Measurements from ENCODE around the gene ATXN1. TPM values are rescaled to one million over a fixed set of nuclear protein-coding genes. Genes with fewer than 3 reads are reported as not detected.
A peak's percentile ranks its signal among the peaks of the same experiment; 100 is the strongest.

ATXN1 gene
- total and polyA plus RNA-seq, 2 experiments from 2014 or later, result 4.8 to 9.1 TPM

DNA sequence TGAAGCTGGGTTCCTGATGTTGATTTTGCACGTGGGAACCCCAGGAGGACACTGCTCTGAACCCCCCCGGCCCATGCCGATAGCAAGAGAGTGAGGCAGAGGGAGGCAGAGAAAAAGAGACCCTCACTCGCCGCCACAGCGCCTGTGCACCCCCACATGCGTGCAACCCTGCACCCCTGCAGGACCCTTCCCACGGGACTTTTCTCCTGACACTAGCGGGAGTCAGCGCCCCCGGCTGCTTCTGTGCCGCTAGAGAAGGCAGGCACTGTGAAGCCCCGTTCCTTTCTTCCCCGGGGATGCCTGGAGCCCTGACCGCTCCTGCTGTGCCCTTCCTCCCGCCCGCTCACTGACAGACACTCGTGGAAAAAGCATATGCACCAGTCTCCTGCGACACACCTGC, 455.5 kb downstream of the ATXN1 start (continued):
- TF ChIP-seq, protein P1, sequence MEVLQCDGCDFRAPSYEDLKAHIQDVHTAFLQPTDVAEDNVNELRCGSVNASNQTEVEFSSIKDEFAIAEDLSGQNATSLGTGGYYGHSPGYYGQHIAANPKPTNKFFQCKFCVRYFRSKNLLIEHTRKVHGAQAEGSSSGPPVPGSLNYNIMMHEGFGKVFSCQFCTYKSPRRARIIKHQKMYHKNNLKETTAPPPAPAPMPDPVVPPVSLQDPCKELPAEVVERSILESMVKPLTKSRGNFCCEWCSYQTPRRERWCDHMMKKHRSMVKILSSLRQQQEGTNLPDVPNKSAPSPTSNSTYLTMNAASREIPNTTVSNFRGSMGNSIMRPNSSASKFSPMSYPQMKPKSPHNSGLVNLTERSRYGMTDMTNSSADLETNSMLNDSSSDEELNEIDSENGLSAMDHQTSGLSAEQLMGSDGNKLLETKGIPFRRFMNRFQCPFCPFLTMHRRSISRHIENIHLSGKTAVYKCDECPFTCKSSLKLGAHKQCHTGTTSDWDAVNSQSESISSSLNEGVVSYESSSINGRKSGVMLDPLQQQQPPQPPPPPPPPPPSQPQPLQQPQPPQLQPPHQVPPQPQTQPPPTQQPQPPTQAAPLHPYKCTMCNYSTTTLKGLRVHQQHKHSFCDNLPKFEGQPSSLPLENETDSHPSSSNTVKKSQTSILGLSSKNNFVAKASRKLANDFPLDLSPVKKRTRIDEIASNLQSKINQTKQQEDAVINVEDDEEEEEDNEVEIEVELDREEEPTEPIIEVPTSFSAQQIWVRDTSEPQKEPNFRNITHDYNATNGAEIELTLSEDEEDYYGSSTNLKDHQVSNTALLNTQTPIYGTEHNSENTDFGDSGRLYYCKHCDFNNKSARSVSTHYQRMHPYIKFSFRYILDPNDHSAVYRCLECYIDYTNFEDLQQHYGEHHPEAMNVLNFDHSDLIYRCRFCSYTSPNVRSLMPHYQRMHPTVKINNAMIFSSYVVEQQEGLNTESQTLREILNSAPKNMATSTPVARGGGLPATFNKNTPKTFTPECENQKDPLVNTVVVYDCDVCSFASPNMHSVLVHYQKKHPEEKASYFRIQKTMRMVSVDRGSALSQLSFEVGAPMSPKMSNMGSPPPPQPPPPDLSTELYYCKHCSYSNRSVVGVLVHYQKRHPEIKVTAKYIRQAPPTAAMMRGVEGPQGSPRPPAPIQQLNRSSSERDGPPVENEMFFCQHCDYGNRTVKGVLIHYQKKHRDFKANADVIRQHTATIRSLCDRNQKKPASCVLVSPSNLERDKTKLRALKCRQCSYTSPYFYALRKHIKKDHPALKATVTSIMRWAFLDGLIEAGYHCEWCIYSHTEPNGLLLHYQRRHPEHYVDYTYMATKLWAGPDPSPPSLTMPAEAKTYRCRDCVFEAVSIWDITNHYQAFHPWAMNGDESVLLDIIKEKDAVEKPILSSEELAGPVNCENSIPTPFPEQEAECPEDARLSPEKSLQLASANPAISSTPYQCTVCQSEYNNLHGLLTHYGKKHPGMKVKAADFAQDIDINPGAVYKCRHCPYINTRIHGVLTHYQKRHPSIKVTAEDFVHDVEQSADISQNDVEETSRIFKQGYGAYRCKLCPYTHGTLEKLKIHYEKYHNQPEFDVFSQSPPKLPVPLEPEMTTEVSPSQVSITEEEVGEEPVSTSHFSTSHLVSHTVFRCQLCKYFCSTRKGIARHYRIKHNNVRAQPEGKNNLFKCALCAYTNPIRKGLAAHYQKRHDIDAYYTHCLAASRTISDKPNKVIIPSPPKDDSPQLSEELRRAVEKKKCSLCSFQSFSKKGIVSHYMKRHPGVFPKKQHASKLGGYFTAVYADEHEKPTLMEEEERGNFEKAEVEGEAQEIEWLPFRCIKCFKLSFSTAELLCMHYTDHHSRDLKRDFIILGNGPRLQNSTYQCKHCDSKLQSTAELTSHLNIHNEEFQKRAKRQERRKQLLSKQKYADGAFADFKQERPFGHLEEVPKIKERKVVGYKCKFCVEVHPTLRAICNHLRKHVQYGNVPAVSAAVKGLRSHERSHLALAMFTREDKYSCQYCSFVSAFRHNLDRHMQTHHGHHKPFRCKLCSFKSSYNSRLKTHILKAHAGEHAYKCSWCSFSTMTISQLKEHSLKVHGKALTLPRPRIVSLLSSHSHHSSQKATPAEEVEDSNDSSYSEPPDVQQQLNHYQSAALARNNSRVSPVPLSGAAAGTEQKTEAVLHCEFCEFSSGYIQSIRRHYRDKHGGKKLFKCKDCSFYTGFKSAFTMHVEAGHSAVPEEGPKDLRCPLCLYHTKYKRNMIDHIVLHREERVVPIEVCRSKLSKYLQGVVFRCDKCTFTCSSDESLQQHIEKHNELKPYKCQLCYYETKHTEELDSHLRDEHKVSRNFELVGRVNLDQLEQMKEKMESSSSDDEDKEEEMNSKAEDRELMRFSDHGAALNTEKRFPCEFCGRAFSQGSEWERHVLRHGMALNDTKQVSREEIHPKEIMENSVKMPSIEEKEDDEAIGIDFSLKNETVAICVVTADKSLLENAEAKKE (CRISPR knock-in tag; IDR thresholded peaks at IDR 0.05), result no peak
- no peak for TF ChIP-seq CREB1 (CRISPR knock-in tag; IDR thresholded peaks at IDR 0.05; ENCODE audit: low read depth)

DNA sequence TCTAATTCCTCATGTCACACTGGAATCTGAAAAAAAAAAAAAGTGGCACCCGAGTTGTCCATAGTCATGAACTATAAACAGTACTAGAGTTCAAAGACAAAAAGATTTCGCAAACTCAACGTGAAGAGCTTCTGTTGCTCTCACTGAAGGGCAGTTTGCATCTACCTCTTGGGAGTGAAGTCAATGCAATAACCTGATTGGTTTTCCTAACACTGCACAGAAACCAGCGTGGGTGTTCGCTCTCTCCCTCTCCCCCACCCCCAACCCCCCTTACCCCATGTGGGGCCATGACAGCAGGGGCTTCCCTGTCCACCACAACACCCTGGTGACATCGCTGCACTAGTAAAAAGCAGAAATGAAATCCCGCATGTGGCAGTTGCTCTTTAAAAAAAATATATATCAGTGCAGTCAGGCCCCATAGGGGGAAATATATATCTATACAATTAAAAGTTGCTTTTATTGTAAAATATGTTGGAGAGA, 456.0 kb downstream of the ATXN1 start:
- DNase-seq (ENCODE audit: low spot score), result no peak
- Mint-ChIP-seq H3K27ac (no peak overlapping the region), H3K27me3 (ENCODE audit: insufficient read depth, low read depth, poor library complexity) (peaks cover 23% of the 10 kb centered on the region), H3K4me1 (peaks cover 49% of the 10 kb centered on the region), H3K4me3 (no peak overlapping the region; the same call in 2 of the 3 replicates), H3K9me3 (no peaks in the 10 kb centered on the region), H3K36me3 (ENCODE audit: low read depth) (no peaks in the 10 kb centered on the region)
- no peak overlapping the region for H2AFZ ChIP-seq
- H3K27ac ChIP-seq (ENCODE audit: low read depth), result no peak overlapping the region
- peaks cover 33% of the 10 kb centered on the region for H3K4me1 ChIP-seq (ENCODE audit: insufficient read depth)
- ATAC-seq, result no peak; the same call in 2 of the 3 replicates
- H3K79me2 ChIP-seq (replicated peaks; ENCODE audit: insufficient read depth), result no peaks in the 10 kb centered on the region
- H3K27me3 ChIP-seq (ENCODE audit: insufficient read depth), result no peaks in the 10 kb centered on the region
- no peaks in the 10 kb centered on the region for H3F3A ChIP-seq (replicated peaks; ENCODE audit: low read depth)
- no peaks in the 10 kb centered on the region for H3K36me3 ChIP-seq (ENCODE audit: insufficient read depth)
- no peaks in the 10 kb centered on the region for H4K20me1 ChIP-seq (replicated peaks; ENCODE audit: insufficient read depth)
- no peak overlapping the region for H3K4me3 ChIP-seq
- 0 out of 2 replicates have a peak overlapping the region, but pooled peaks have one; percentile 19 for H3K4me2 ChIP-seq
- H3K9me2 ChIP-seq (ENCODE audit: insufficient read depth), result no peaks in the 10 kb centered on the region
- TF ChIP-seq, protein P2, sequence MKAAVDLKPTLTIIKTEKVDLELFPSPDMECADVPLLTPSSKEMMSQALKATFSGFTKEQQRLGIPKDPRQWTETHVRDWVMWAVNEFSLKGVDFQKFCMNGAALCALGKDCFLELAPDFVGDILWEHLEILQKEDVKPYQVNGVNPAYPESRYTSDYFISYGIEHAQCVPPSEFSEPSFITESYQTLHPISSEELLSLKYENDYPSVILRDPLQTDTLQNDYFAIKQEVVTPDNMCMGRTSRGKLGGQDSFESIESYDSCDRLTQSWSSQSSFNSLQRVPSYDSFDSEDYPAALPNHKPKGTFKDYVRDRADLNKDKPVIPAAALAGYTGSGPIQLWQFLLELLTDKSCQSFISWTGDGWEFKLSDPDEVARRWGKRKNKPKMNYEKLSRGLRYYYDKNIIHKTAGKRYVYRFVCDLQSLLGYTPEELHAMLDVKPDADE (IDR thresholded peaks at IDR 0.05), result no peak
- TF ChIP-seq ZNF114 (CRISPR knock-in tag; IDR thresholded peaks at IDR 0.05) (no peak), EZH2phosphoT487 (IDR thresholded peaks at IDR 0.05; ENCODE audit: unreplicated experiment) (no peak), NANOG (IDR thresholded peaks at IDR 0.05; ENCODE audit: borderline replicate concordance) (no peak)
- TF ChIP-seq, protein P1 (CRISPR knock-in tag; IDR thresholded peaks at IDR 0.05), result no peak

Data from GM23338 (cell line).